Measurements from ENCODE around the gene B4GALNT3.
A peak's percentile ranks its signal among the peaks of the same experiment; 100 is the strongest.

B4GALNT3 gene

GRCh38 chr12:569803-570434, 110.2 kb downstream of the B4GALNT3 start:
- no peak for DNase-seq (ENCODE audit: low read depth)
- peak overlapping the region; percentile 68 for H3K4me3 ChIP-seq (ENCODE audit: low read length)
- peak; percentile 77 for TF ChIP-seq CTCF (conservative IDR thresholded peaks at IDR 0.05; ENCODE audit: low read depth, low read length)

- peak; percentile 61 for DNase-seq (ENCODE audit: low read depth)
- peak; percentile 0 for TF ChIP-seq CTCF (conservative IDR thresholded peaks at IDR 0.05; ENCODE audit: low read depth, low read length)
- H3K4me3 ChIP-seq (ENCODE audit: low read length): peak overlapping the region; percentile 68
These were observed 110.7 kb downstream of the B4GALNT3 start for GRCh38 chr12:570435-570920.

GRCh38 chr12:570921-571794, 111.4 kb downstream of the B4GALNT3 start:
- no peak for TF ChIP-seq CTCF (conservative IDR thresholded peaks at IDR 0.05; ENCODE audit: low read depth, low read length)
- DNase-seq (ENCODE audit: low read depth): peak; percentile 79
- peak overlapping the region; percentile 68 for H3K4me3 ChIP-seq (ENCODE audit: low read length)

GRCh38 chr12:571795-572531, 112.2 kb downstream of the B4GALNT3 start:
- no peak overlapping the region for H3K4me3 ChIP-seq (ENCODE audit: low read length)
- no peak for DNase-seq (ENCODE audit: low read depth)
- no peak for TF ChIP-seq CTCF (conservative IDR thresholded peaks at IDR 0.05; ENCODE audit: low read depth, low read length)

- TF ChIP-seq CTCF (conservative IDR thresholded peaks at IDR 0.05; ENCODE audit: low read depth, low read length): no peak
- H3K4me3 ChIP-seq (ENCODE audit: low read length): no peak overlapping the region
- no peak for DNase-seq (ENCODE audit: low read depth)
These were observed 112.8 kb downstream of the B4GALNT3 start for GRCh38 chr12:572532-572899.

GRCh38 chr12:573232-573631, 113.5 kb downstream of the B4GALNT3 start:
- no peak for TF ChIP-seq CTCF (conservative IDR thresholded peaks at IDR 0.05; ENCODE audit: low read depth, low read length)
- no peak for DNase-seq (ENCODE audit: low read depth)
- no peak overlapping the region for H3K4me3 ChIP-seq (ENCODE audit: low read length)

All from retinal pigment epithelial cell (primary cell).